Activated naive CD8-positive, alpha-beta T cell treated with anti-CD3 and anti-CD28 coated beads, Interleukin-2, amount 10 ng/mL, durations not matched to agents 7 days and 5 days (primary cell): ENCODE results near the gene TLR6. TPM values are rescaled to one million over a fixed set of nuclear protein-coding genes. Genes with fewer than 3 reads are reported as not detected.

ENCODE experiments used
- ATAC-seq: fragments of 150-1000 bp; cut with Tn5 transposase; one replicate; pipeline ENCODE4 v1.10.0; 2021; ENCODE audit warnings: low read depth, moderate library complexity
- POLR2A ChIA-PET: fragments of 350-600 bp; sonication (Branson Sonifier 250); formaldehyde crosslinking; loops from one replicate; lab custom pipeline; 2021; ENCODE audit warnings: antibody characterized with exemption; lab: Charles Lee
- DNase-seq: peaks from one replicate; pipeline ENCODE4 v3.0.0; 2021
- H3K27ac Mint-ChIP-seq: one replicate; pipeline ENCODE4 v1.8.0; 2022; ENCODE audit warnings: mild to moderate bottlenecking, mixed read lengths
- H3K27me3 Mint-ChIP-seq: one replicate; pipeline ENCODE4 v1.8.0; 2022; ENCODE audit warnings: mild to moderate bottlenecking, moderate library complexity, mixed read lengths
- H3K36me3 Mint-ChIP-seq: one replicate; pipeline ENCODE4 v1.8.0; 2021; ENCODE audit warnings: mild to moderate bottlenecking, mixed read lengths
- H3K4me1 Mint-ChIP-seq: one replicate; pipeline ENCODE4 v1.8.0; 2021; ENCODE audit warnings: mixed read lengths
- H3K4me3 Mint-ChIP-seq: one replicate; pipeline ENCODE4 v1.8.0; 2022; ENCODE audit warnings: mild to moderate bottlenecking, moderate library complexity, mixed read lengths
- H3K9me3 Mint-ChIP-seq: one replicate; pipeline ENCODE4 v1.8.0; 2021; ENCODE audit warnings: mixed read lengths
- total RNA-seq, 2 experiments: library from RNA; stranded (reverse); gene quantifications; one replicate each; pipeline ENCODE4 v1.2.3, GENCODE V29; 2021

Gene TLR6
- 1 to 10 TPM; 4.8 to 5.9 TPM for total RNA-seq

GRCh38 chr4:38856524-38857337 is at the start of gene TLR6:
TSS of gene TLR6 (minus strand) at chr4:38856817. CDS start at chr4:38829473, 27,344 bp downstream.
- Mint-ChIP-seq H3K36me3 (peaks cover 5% of the 10 kb centered on the region), H3K27me3 (no peaks in the 10 kb centered on the region), H3K27ac (peak within 1 kb of the TSS; percentile 91), H3K9me3 (peaks cover 1% of the 10 kb centered on the region), H3K4me3 (peak within 1 kb of the TSS; percentile 79), H3K4me1 (peaks cover 33% of the 10 kb centered on the region)
- ATAC-seq (peak; percentile 66), DNase-seq (no peak)
- POLR2A ChIA-PET: interaction anchor here (1.4 to 1.7 kb wide), 2 partner anchors 95 to 96 kb away, joined by 5 to 6 read pairs; no protein-coding TSS in a partner anchor

- POLR2A ChIA-PET: no interaction called here
- peaks cover 10% of the 10 kb centered on the region for H3K27me3 Mint-ChIP-seq
- H3K36me3 Mint-ChIP-seq: no peaks in the 10 kb centered on the region
- no peak overlapping the region for H3K27ac Mint-ChIP-seq
- H3K9me3 Mint-ChIP-seq: no peaks in the 10 kb centered on the region
- H3K4me3 Mint-ChIP-seq: no peak overlapping the region
- ATAC-seq: peak; percentile 60
- no peak for DNase-seq
- H3K4me1 Mint-ChIP-seq: peaks cover 8% of the 10 kb centered on the region
These were observed 49.2 kb upstream of the TLR6 start for GRCh38 chr4:38905652-38906385.

GRCh38 chr4:38904682-38905081 is 48.1 kb upstream of the TLR6 start:
- Mint-ChIP-seq H3K4me3 (no peak overlapping the region), H3K27me3 (peaks cover 7% of the 10 kb centered on the region), H3K4me1 (peaks cover 8% of the 10 kb centered on the region), H3K27ac (no peak overlapping the region), H3K36me3 (no peaks in the 10 kb centered on the region), H3K9me3 (no peaks in the 10 kb centered on the region)
- POLR2A ChIA-PET: no interaction called here
- ATAC-seq: no peak
- DNase-seq: no peak

GRCh38 chr4:38904090-38904666 is 47.6 kb upstream of the TLR6 start:
- POLR2A ChIA-PET: no interaction called here
- peaks cover 4% of the 10 kb centered on the region for H3K27me3 Mint-ChIP-seq

GRCh38 chr4:38902695-38903094 is 46.1 kb upstream of the TLR6 start:
- POLR2A ChIA-PET: interaction anchor here (1.4 kb wide), 1 partner anchor 231 kb away, joined by 3 read pairs; no protein-coding TSS in a partner anchor
- no peaks in the 10 kb centered on the region for H3K36me3 Mint-ChIP-seq
- peak; percentile 74 for ATAC-seq
- H3K27ac Mint-ChIP-seq: no peak overlapping the region
- no peak for DNase-seq
- peaks cover 6% of the 10 kb centered on the region for H3K27me3 Mint-ChIP-seq
- H3K4me1 Mint-ChIP-seq: peaks cover 8% of the 10 kb centered on the region
- H3K9me3 Mint-ChIP-seq: no peaks in the 10 kb centered on the region
- H3K4me3 Mint-ChIP-seq: no peak overlapping the region

More at GRCh38 chr4:38904090-38904666, 47.6 kb upstream of the TLR6 start:
- no peak for DNase-seq
- Mint-ChIP-seq H3K27ac (no peak overlapping the region), H3K9me3 (no peaks in the 10 kb centered on the region), H3K4me3 (no peak overlapping the region), H3K36me3 (no peaks in the 10 kb centered on the region), H3K4me1 (peaks cover 8% of the 10 kb centered on the region)
- no peak for ATAC-seq

- ATAC-seq: no peak
- H3K36me3 Mint-ChIP-seq: no peaks in the 10 kb centered on the region
- POLR2A ChIA-PET: interaction anchor here (1.4 kb wide), 1 partner anchor 232 kb away, joined by 3 read pairs; no protein-coding TSS in a partner anchor
- peaks cover 7% of the 10 kb centered on the region for H3K27me3 Mint-ChIP-seq
- no peaks in the 10 kb centered on the region for H3K9me3 Mint-ChIP-seq
- no peak overlapping the region for H3K4me3 Mint-ChIP-seq
- no peak overlapping the region for H3K27ac Mint-ChIP-seq
- H3K4me1 Mint-ChIP-seq: peaks cover 8% of the 10 kb centered on the region
- no peak for DNase-seq
These were observed 45.6 kb upstream of the TLR6 start for GRCh38 chr4:38902221-38902620.

- no peaks in the 10 kb centered on the region for H3K36me3 Mint-ChIP-seq
- H3K27me3 Mint-ChIP-seq: peaks cover 10% of the 10 kb centered on the region
- POLR2A ChIA-PET: no interaction called here
- no peaks in the 10 kb centered on the region for H3K9me3 Mint-ChIP-seq
- ATAC-seq (no peak), DNase-seq (no peak)
- H3K4me3 Mint-ChIP-seq: no peak overlapping the region
- no peak overlapping the region for H3K27ac Mint-ChIP-seq
- H3K4me1 Mint-ChIP-seq: no peaks in the 10 kb centered on the region
These were observed 41.6 kb upstream of the TLR6 start for GRCh38 chr4:38898245-38898644.

- POLR2A ChIA-PET: interaction anchor here (0.6 kb wide), 1 partner anchor 285 kb away, joined by 3 read pairs; no protein-coding TSS in a partner anchor
- no peak overlapping the region for H3K27ac Mint-ChIP-seq
- H3K4me3 Mint-ChIP-seq: no peak overlapping the region
- no peaks in the 10 kb centered on the region for H3K9me3 Mint-ChIP-seq
- no peak for ATAC-seq
- no peak for DNase-seq
- H3K4me1 Mint-ChIP-seq: no peaks in the 10 kb centered on the region
- H3K27me3 Mint-ChIP-seq: peaks cover 10% of the 10 kb centered on the region
- no peaks in the 10 kb centered on the region for H3K36me3 Mint-ChIP-seq
These were observed 40.3 kb upstream of the TLR6 start for GRCh38 chr4:38896940-38897339.

- Mint-ChIP-seq H3K4me3 (no peak overlapping the region), H3K4me1 (no peaks in the 10 kb centered on the region)
These were observed 37.8 kb upstream of the TLR6 start for GRCh38 chr4:38894322-38894982.

GRCh38 chr4:38891051-38891983 is 34.7 kb upstream of the TLR6 start:
- no peak overlapping the region for H3K4me3 Mint-ChIP-seq
- peaks cover 5% of the 10 kb centered on the region for H3K4me1 Mint-ChIP-seq
- no peaks in the 10 kb centered on the region for H3K9me3 Mint-ChIP-seq
- POLR2A ChIA-PET: no interaction called here
- H3K27me3 Mint-ChIP-seq: no peaks in the 10 kb centered on the region
- DNase-seq (no peak), ATAC-seq (no peak)
- no peaks in the 10 kb centered on the region for H3K36me3 Mint-ChIP-seq
- no peak overlapping the region for H3K27ac Mint-ChIP-seq

More at GRCh38 chr4:38894322-38894982, 37.8 kb upstream of the TLR6 start:
- Mint-ChIP-seq H3K27ac (no peak overlapping the region), H3K27me3 (peaks cover 7% of the 10 kb centered on the region), H3K9me3 (no peaks in the 10 kb centered on the region), H3K36me3 (no peaks in the 10 kb centered on the region)
- no peak for ATAC-seq
- no peak for DNase-seq
- POLR2A ChIA-PET: no interaction called here

- Mint-ChIP-seq H3K27ac (no peak overlapping the region), H3K27me3 (no peaks in the 10 kb centered on the region), H3K9me3 (no peaks in the 10 kb centered on the region), H3K4me1 (peaks cover 8% of the 10 kb centered on the region), H3K36me3 (no peaks in the 10 kb centered on the region), H3K4me3 (peak overlapping the region; percentile 18)
- ATAC-seq (no peak), DNase-seq (no peak)
- POLR2A ChIA-PET: no interaction called here
These were observed 32.5 kb upstream of the TLR6 start for GRCh38 chr4:38889143-38889542.

GRCh38 chr4:38884254-38884653 is 27.6 kb upstream of the TLR6 start:
- no peak overlapping the region for H3K27ac Mint-ChIP-seq

More at GRCh38 chr4:38884254-38884653, 27.6 kb upstream of the TLR6 start:
- ATAC-seq: no peak
- H3K27me3 Mint-ChIP-seq: peaks cover 1% of the 10 kb centered on the region
- POLR2A ChIA-PET: no interaction called here
- DNase-seq: no peak
- H3K36me3 Mint-ChIP-seq: no peaks in the 10 kb centered on the region
- no peaks in the 10 kb centered on the region for H3K9me3 Mint-ChIP-seq
- H3K4me3 Mint-ChIP-seq: no peak overlapping the region
- peaks cover 8% of the 10 kb centered on the region for H3K4me1 Mint-ChIP-seq
